NCI-H2171 treated with DMSO at 0.1 percent for 48 hours (cell line): Measurements from ENCODE around the gene GNG10.
"Not testable (repeated sequence)": the region's sequence is repeated elsewhere in the genome, so short reads cannot be mapped to it uniquely, and the experiment has no call there.

Experiments
- DNase-seq: peaks from one replicate; lab custom pipeline; 2025; lab: John Stamatoyannopoulos, UW

The GNG10 gene

GRCh38 chr9:111649016-111649415 lies 12.4 kb upstream of the GNG10 start:
- DNase-seq: no peak

GRCh38 chr9:111657051-111657450 lies 4.4 kb upstream of the GNG10 start:
- DNase-seq: no peak

GRCh38 chr9:111658943-111659342 lies 2.5 kb upstream of the GNG10 start:
- DNase-seq: no peak

GRCh38 chr9:111659691-111660090 lies 1.7 kb upstream of the GNG10 start:
- no peak for DNase-seq

GRCh38 chr9:111661802-111662521 lies 557 bp downstream of the GNG10 start:
- DNase-seq: peak; percentile 7

GRCh38 chr9:111662576-111663300 lies 1.3 kb downstream of the GNG10 start:
- DNase-seq: no peak

- DNase-seq: no peak
Observed at GRCh38 chr9:111663301-111663823, 2.0 kb downstream of the GNG10 start.

GRCh38 chr9:111668026-111668573 lies 6.7 kb downstream of the GNG10 start:
- DNase-seq: no peak

GRCh38 chr9:111668601-111669000 lies 7.2 kb downstream of the GNG10 start:
- DNase-seq: not testable (repeated sequence)

- DNase-seq: no peak
Observed at GRCh38 chr9:111674319-111674718, 12.9 kb downstream of the GNG10 start.

- no peak for DNase-seq
Observed at GRCh38 chr9:111676116-111676515, 14.7 kb downstream of the GNG10 start.

GRCh38 chr9:111678293-111678692 lies 16.9 kb downstream of the GNG10 start:
- DNase-seq: no peak

GRCh38 chr9:111679199-111679598 lies 17.8 kb downstream of the GNG10 start:
- no peak for DNase-seq

- DNase-seq: no peak
Observed at GRCh38 chr9:111683392-111683791, 22.0 kb downstream of the GNG10 start.

GRCh38 chr9:111691672-111692329 lies 30.4 kb downstream of the GNG10 start:
- DNase-seq: peak; percentile 37

- no peak for DNase-seq
Observed at GRCh38 chr9:111696796-111697195, 35.4 kb downstream of the GNG10 start.

GRCh38 chr9:111700776-111701175 lies 39.4 kb downstream of the GNG10 start:
- no peak for DNase-seq

- DNase-seq: no peak
Observed at GRCh38 chr9:111704503-111704902, 43.1 kb downstream of the GNG10 start.

GRCh38 chr9:111711548-111711947 lies 50.1 kb downstream of the GNG10 start:
- DNase-seq: no peak

GRCh38 chr9:111712369-111712768 lies 51.0 kb downstream of the GNG10 start:
- DNase-seq: no peak

GRCh38 chr9:111715471-111715870 lies 54.1 kb downstream of the GNG10 start:
- DNase-seq: no peak

GRCh38 chr9:111719541-111719940 lies 58.1 kb downstream of the GNG10 start:
- no peak for DNase-seq
